Activated B cell treated with CpG ODN at 0.5 μM for 24 hours (primary cell): Measurements from ENCODE around the gene NTN3. TPM values are rescaled to one million over a fixed set of nuclear protein-coding genes. Genes with fewer than 3 reads are reported as not detected.
A peak's percentile ranks its signal among the peaks of the same experiment; 100 is the strongest.
"Not testable (repeated sequence)": the region's sequence is repeated elsewhere in the genome, so short reads cannot be mapped to it uniquely, and the experiment has no call there.

Experiments used
- ATAC-seq: fragments of 200-7000 bp; cut with Tn5 transposase; one replicate; pipeline ENCODE4 v1.10.0; 2021; ENCODE audit warnings: low read depth, mild to moderate bottlenecking, moderate library complexity
- CTCF ChIA-PET: fragments of 350-600 bp; sonication (Branson Sonifier 250); formaldehyde crosslinking; loops from one replicate; lab custom pipeline; 2021; ENCODE audit warnings: antibody characterized with exemption; lab: Charles Lee
- POLR2A ChIA-PET: fragments of 350-600 bp; sonication (Branson Sonifier 250); formaldehyde crosslinking; loops from one replicate; lab custom pipeline; 2021; ENCODE audit warnings: antibody characterized with exemption; lab: Charles Lee
- DNase-seq: peaks from one replicate; pipeline ENCODE4 v3.0.0; 2022
- H3K27ac Mint-ChIP-seq: one replicate; pipeline ENCODE4 v1.8.0; 2020; ENCODE audit warnings: mixed read lengths
- H3K27me3 Mint-ChIP-seq: one replicate; pipeline ENCODE4 v1.8.0; 2021; ENCODE audit warnings: mixed read lengths
- H3K36me3 Mint-ChIP-seq: one replicate; pipeline ENCODE4 v1.8.0; 2021; ENCODE audit warnings: low read depth, mixed read lengths
- H3K4me1 Mint-ChIP-seq: one replicate; pipeline ENCODE4 v1.8.0; 2021; ENCODE audit warnings: mixed read lengths
- H3K4me3 Mint-ChIP-seq: one replicate; pipeline ENCODE4 v1.8.0; 2020; ENCODE audit warnings: mild to moderate bottlenecking, mixed read lengths
- H3K9me3 Mint-ChIP-seq: one replicate; pipeline ENCODE4 v1.8.0; 2020; ENCODE audit warnings: mixed read lengths
- CTCF ChIP-seq: fragments of 200-600 bp; IDR thresholded peaks from one replicate; pipeline ENCODE4 v1.8.0; 2022; ENCODE audit warnings: antibody characterized with exemption, mild to moderate bottlenecking
- intact Hi-C: fragments of 100-400 bp; cut with micrococcal nuclease; formaldehyde crosslinking; loops from one replicate; pipeline ENCODE4 v1.15.1; 2024
- total RNA-seq: library from RNA; stranded (reverse); gene quantifications from 2 replicates; pipeline ENCODE4 v1.2.3, GENCODE V29; 2022

The NTN3 gene
- total RNA-seq, 1 donor from 2014 or later = not detected

- intact Hi-C loops = no loop called here
- Mint-ChIP-seq H3K36me3 (peaks cover 11% of the 10 kb centered on the region), H3K4me1 (peaks cover 16% of the 10 kb centered on the region), H3K27me3 (no peaks in the 10 kb centered on the region), H3K9me3 (no peaks in the 10 kb centered on the region), H3K4me3 (no peak overlapping the region), H3K27ac (peak overlapping the region; percentile 79)
- DNase-seq (no peak), ATAC-seq (no peak)
- CTCF ChIA-PET = interaction anchor here (0.7 kb wide), 1 partner anchor 10 kb away, joined by 3 read pairs; no protein-coding TSS in a partner anchor
- POLR2A ChIA-PET = interaction anchor here (0.9 to 1.0 kb wide), 2 partner anchors 20 to 284 kb away, joined by 3 to 9 read pairs; partner anchors contain the start of gene TEDC2
- no peak for TF ChIP-seq CTCF
These were observed 31.5 kb upstream of the NTN3 start for GRCh38 chr16:2439598-2439997.

GRCh38 chr16:2441143-2441804 lies 29.8 kb upstream of the NTN3 start:
- POLR2A ChIA-PET = interaction anchor here (0.6 to 1.1 kb wide), 3 partner anchors 27 to 501 kb away, joined by 3 to 4 read pairs (median 3); no protein-coding TSS in a partner anchor

GRCh38 chr16:2443555-2443954 lies 27.5 kb upstream of the NTN3 start:
- peaks cover 16% of the 10 kb centered on the region for H3K4me1 Mint-ChIP-seq
- ChIA-PET POLR2A (interaction anchor here (0.7 kb wide), 1 partner anchor 10 kb away, joined by 3 read pairs; no protein-coding TSS in a partner anchor), CTCF (no interaction called here)
- no peaks in the 10 kb centered on the region for H3K27me3 Mint-ChIP-seq
- no peak overlapping the region for H3K27ac Mint-ChIP-seq
- no peak for TF ChIP-seq CTCF
- no peak overlapping the region for H3K4me3 Mint-ChIP-seq
- DNase-seq (no peak), ATAC-seq (no peak)
- H3K36me3 Mint-ChIP-seq = peaks cover 32% of the 10 kb centered on the region
- intact Hi-C loops = no loop called here
- H3K9me3 Mint-ChIP-seq = no peaks in the 10 kb centered on the region

More at GRCh38 chr16:2441143-2441804, 29.8 kb upstream of the NTN3 start:
- Mint-ChIP-seq H3K36me3 (peaks cover 24% of the 10 kb centered on the region), H3K4me1 (peaks cover 16% of the 10 kb centered on the region)
- H3K27ac Mint-ChIP-seq, H3K27me3 Mint-ChIP-seq, DNase-seq, H3K9me3 Mint-ChIP-seq, H3K4me3 Mint-ChIP-seq, ATAC-seq, CTCF ChIA-PET, intact Hi-C loops: not testable (repeated sequence)

GRCh38 chr16:2447920-2448583 lies 23.0 kb upstream of the NTN3 start:
- CTCF ChIA-PET = no interaction called here
- POLR2A ChIA-PET = no interaction called here
- peaks cover 45% of the 10 kb centered on the region for H3K36me3 Mint-ChIP-seq

GRCh38 chr16:2449118-2449517 lies 22.0 kb upstream of the NTN3 start:
- no peak for ATAC-seq
- CTCF ChIA-PET = no interaction called here
- Mint-ChIP-seq H3K27me3 (no peaks in the 10 kb centered on the region), H3K27ac (no peak overlapping the region), H3K4me1 (no peaks in the 10 kb centered on the region), H3K36me3 (peaks cover 47% of the 10 kb centered on the region), H3K4me3 (no peak overlapping the region), H3K9me3 (no peaks in the 10 kb centered on the region)
- intact Hi-C loops = no loop called here
- POLR2A ChIA-PET = interaction anchor here (0.5 kb wide), 1 partner anchor 92 kb away, joined by 3 read pairs; no protein-coding TSS in a partner anchor
- no peak for TF ChIP-seq CTCF
- no peak for DNase-seq

More at GRCh38 chr16:2447920-2448583, 23.0 kb upstream of the NTN3 start:
- H3K4me1 Mint-ChIP-seq = no peaks in the 10 kb centered on the region
- DNase-seq = no peak
- H3K27ac Mint-ChIP-seq = no peak overlapping the region
- no peaks in the 10 kb centered on the region for H3K9me3 Mint-ChIP-seq
- no peak for ATAC-seq
- H3K4me3 Mint-ChIP-seq = no peak overlapping the region
- intact Hi-C loops = no loop called here
- no peaks in the 10 kb centered on the region for H3K27me3 Mint-ChIP-seq
- no peak for TF ChIP-seq CTCF
